H1 (cell line): Measurements from ENCODE around the gene CEP68. TPM values are rescaled to one million over a fixed set of nuclear protein-coding genes. Genes with fewer than 3 reads are reported as not detected.

Experiments
- CTCF ChIA-PET: fragments of 300-600 bp; sonication (Branson Sonifier 250); formaldehyde crosslinking; loops from one replicate; lab custom pipeline; 2021; ENCODE audit not compliant: partially characterized antibody; lab: Charles Lee
- POLR2A ChIA-PET: fragments of 300-600 bp; sonication (Branson Sonifier 250); formaldehyde crosslinking; loops from one replicate; lab custom pipeline; 2021; ENCODE audit warnings: inconsistent platforms; ENCODE audit not compliant: partially characterized antibody; lab: Charles Lee
- DNase-seq, 2 experiments: peaks; one replicate each; pipeline versions ENCODE4 v3.0.0 to v3.0.0-alpha.2; 2010 to 2022; ENCODE audit warnings: low spot score in 2 of 2, low read depth in 1 of 2, mixed read lengths in 1 of 2
- FAIRE-seq: peaks from 2 replicates; lab custom pipeline; 2011; peaks lifted over from hg19 to GRCh38; lab: Jason Lieb, UNC
- H2AFZ ChIP-seq: 2 replicates; pipeline ENCODE4 v1.8.1; 2012; ENCODE audit warnings: low read length, inconsistent platforms
- H2AK5ac ChIP-seq: 2 replicates; pipeline ENCODE4 v1.6.1; 2013; ENCODE audit warnings: low read depth, low read length
- H2BK120ac ChIP-seq: replicated peaks from 2 replicates; pipeline ENCODE3; 2013; ENCODE audit warnings: low read depth, low read length, inconsistent platforms
- H2BK12ac ChIP-seq: 2 replicates; pipeline ENCODE4 v1.6.1; 2013; ENCODE audit warnings: low read depth, low read length
- H2BK15ac ChIP-seq: 2 replicates; pipeline ENCODE4 v1.6.1; 2013; ENCODE audit warnings: low read length
- H2BK20ac ChIP-seq: 2 replicates; pipeline ENCODE4 v1.6.1; 2013; ENCODE audit warnings: low read length
- H2BK5ac ChIP-seq: 2 replicates; pipeline ENCODE4 v1.6.1; 2013; ENCODE audit warnings: low read depth, low read length
- H3K14ac ChIP-seq: 2 replicates; pipeline ENCODE4 v1.6.1; 2013; ENCODE audit warnings: inconsistent platforms; ENCODE audit not compliant: insufficient read length
- H3K18ac ChIP-seq: 2 replicates; pipeline ENCODE4 v1.6.1; 2013; ENCODE audit warnings: low read length; ENCODE audit errors: extremely low read depth
- H3K23ac ChIP-seq: 2 replicates; pipeline ENCODE4 v1.6.1; 2013; ENCODE audit warnings: inconsistent platforms; ENCODE audit not compliant: insufficient read length
- H3K23me2 ChIP-seq: 2 replicates; pipeline ENCODE4 v1.6.1; 2013; ENCODE audit warnings: low read depth, low read length
- H3K27ac ChIP-seq: 2 replicates; pipeline ENCODE4 v1.6.1; 2011; ENCODE audit warnings: low read depth, low read length, inconsistent platforms
- H3K27me3 ChIP-seq, 4 experiments: replicated peaks in 1 of 4; 1 replicate in 1 of 4; 2 replicates in 3 of 4; pipeline versions ENCODE4 v1.6.1 to v1.8.1; 2011 to 2013; ENCODE audit warnings: low read length in 3 of 4, mild to moderate bottlenecking in 3 of 4, inconsistent platforms in 2 of 4, mixed read lengths in 2 of 4, moderate library complexity in 1 of 4; ENCODE audit not compliant: control insufficient read depth in 3 of 4, insufficient read depth in 3 of 4; ENCODE audit errors: extremely low read depth in 1 of 4
- H3K36me3 ChIP-seq, 4 experiments: 2 replicates each; pipeline versions ENCODE4 v1.6.1 to v1.8.1; 2011 to 2013; ENCODE audit warnings: mild to moderate bottlenecking in 4 of 4, low read length in 3 of 4, moderate library complexity in 2 of 4, control low read depth in 1 of 4, inconsistent platforms in 1 of 4; ENCODE audit not compliant: insufficient read depth in 4 of 4, control insufficient read depth in 2 of 4
- H3K4ac ChIP-seq: replicated peaks from 2 replicates; pipeline ENCODE3; 2013; ENCODE audit warnings: low read length, low read depth, mixed read lengths, inconsistent platforms; ENCODE audit not compliant: insufficient read length
- H3K4me1 ChIP-seq, 4 experiments: replicated peaks in 1 of 4; 1 replicate in 1 of 4; 2 replicates in 3 of 4; pipeline versions ENCODE4 v1.6.1 to v1.8.1; 2011 to 2013; ENCODE audit warnings: low read length in 3 of 4, inconsistent platforms in 2 of 4, mixed read lengths in 1 of 4; ENCODE audit not compliant: insufficient read depth in 4 of 4, control insufficient read depth in 3 of 4
- H3K4me2 ChIP-seq, 2 experiments: 2 replicates each; pipeline versions ENCODE4 v1.6.1 to v1.8.1; 2011 to 2013; ENCODE audit warnings: low read depth in 2 of 2, low read length in 2 of 2, control low read depth in 1 of 2, inconsistent platforms in 1 of 2, mild to moderate bottlenecking in 1 of 2; ENCODE audit not compliant: insufficient read depth in 1 of 2
- H3K4me3 ChIP-seq, 4 experiments: fragments of 200-600, 300-600 bp in 1 of 4; sonication (generic), shearing (Covaris generic), sonication (Bioruptor Twin) in 1 of 4; 2 replicates each; pipeline versions ENCODE4 v1.5.1 to v1.8.1; 2011 to 2016; ENCODE audit warnings: low read length in 4 of 4, low read depth in 3 of 4, control low read depth in 2 of 4, inconsistent platforms in 2 of 4, mild to moderate bottlenecking in 2 of 4, mixed read lengths in 1 of 4, moderate library complexity in 1 of 4; ENCODE audit not compliant: insufficient read depth in 2 of 4; ENCODE audit errors: extremely low read depth in 1 of 4
- H3K56ac ChIP-seq: replicated peaks from 2 replicates; pipeline ENCODE3; 2013; ENCODE audit warnings: low read depth, mild to moderate bottlenecking, mixed read lengths, low read length, inconsistent platforms; ENCODE audit not compliant: insufficient read length
- H3K79me1 ChIP-seq: 2 replicates; pipeline ENCODE4 v1.6.1; 2013; ENCODE audit warnings: low read depth, low read length, control low read depth
- H3K79me2 ChIP-seq, 2 experiments: 2 replicates each; pipeline versions ENCODE4 v1.6.1 to v1.8.1; 2012 to 2013; ENCODE audit warnings: low read length in 2 of 2, mild to moderate bottlenecking in 2 of 2, inconsistent platforms in 1 of 2; ENCODE audit not compliant: insufficient read depth in 2 of 2, control insufficient read depth in 1 of 2
- H3K9ac ChIP-seq, 4 experiments: replicated peaks in 1 of 4; 1 replicate in 1 of 4; 2 replicates in 3 of 4; pipeline versions ENCODE4 v1.6.1 to v1.8.1; 2011 to 2013; ENCODE audit warnings: low read depth in 3 of 4, low read length in 3 of 4, control low read depth in 2 of 4, mild to moderate bottlenecking in 2 of 4, moderate library complexity in 2 of 4, inconsistent platforms in 1 of 4; ENCODE audit errors: extremely low read depth in 1 of 4
- H3K9me3 ChIP-seq, 2 experiments: 2 replicates each; pipeline versions ENCODE4 v1.6.1 to v1.8.1; 2012 to 2013; ENCODE audit warnings: mild to moderate bottlenecking in 2 of 2, moderate library complexity in 2 of 2, control low read depth in 1 of 2, inconsistent platforms in 1 of 2, low read depth in 1 of 2, low read length in 1 of 2, mixed read lengths in 1 of 2; ENCODE audit not compliant: insufficient read depth in 2 of 2
- H4K20me1 ChIP-seq, 2 experiments: replicated peaks in 1 of 2; 2 replicates each; pipeline versions ENCODE3 to v1.8.1; 2011 to 2013; ENCODE audit warnings: inconsistent platforms in 2 of 2, low read length in 2 of 2, mild to moderate bottlenecking in 1 of 2; ENCODE audit not compliant: insufficient read depth in 2 of 2, control insufficient read depth in 1 of 2
- H4K5ac ChIP-seq: 2 replicates; pipeline ENCODE4 v1.6.1; 2013; ENCODE audit warnings: low read length, low read depth, mixed read lengths, inconsistent platforms; ENCODE audit not compliant: insufficient read length
- H4K8ac ChIP-seq: 2 replicates; pipeline ENCODE4 v1.8.0; 2013; ENCODE audit warnings: mild to moderate bottlenecking, moderate library complexity, low read length, inconsistent platforms; ENCODE audit not compliant: insufficient read depth; ENCODE audit errors: extremely low read depth
- H4K91ac ChIP-seq: replicated peaks from 2 replicates; pipeline ENCODE3; 2013; ENCODE audit warnings: low read length, mixed read lengths, inconsistent platforms; ENCODE audit not compliant: insufficient read length
- CBX8 ChIP-seq: fragments of 300-800, 300-1000 bp; sonication (generic); IDR thresholded peaks from 2 replicates; pipeline ENCODE4 v1.7.1; 2016; ENCODE audit warnings: low read depth, low read length, borderline replicate concordance
- CTCF ChIP-seq, 3 experiments: IDR thresholded peaks; 1 replicate in 2 of 3; 2 replicates in 1 of 3; pipeline versions ENCODE4 v1.5.1 to v1.6.1; 2011; ENCODE audit warnings: low read length in 3 of 3, mild to moderate bottlenecking in 3 of 3, inconsistent platforms in 2 of 3, low read depth in 1 of 3, moderate library complexity in 1 of 3; ENCODE audit not compliant: insufficient read depth in 1 of 3; ENCODE audit errors: control extremely low read depth in 1 of 3
- EGR1 ChIP-seq: IDR thresholded peaks from 2 replicates; pipeline ENCODE4 v1.6.1; 2011; ENCODE audit warnings: low read depth, low read length, borderline replicate concordance
- HDAC6 ChIP-seq: IDR thresholded peaks from one replicate; pipeline ENCODE4 v1.7.1; 2012; ENCODE audit warnings: low read depth, mild to moderate bottlenecking, inconsistent platforms, low read length, moderate library complexity
- NRF1 ChIP-seq: IDR thresholded peaks from 2 replicates; pipeline ENCODE4 v1.6.1; 2011; ENCODE audit warnings: mild to moderate bottlenecking, low read depth, low read length, improper control_type of control experiment
- RAD21 ChIP-seq, 2 experiments: IDR thresholded peaks in 1 of 2; conservative IDR thresholded peaks in 1 of 2; 2 replicates each; pipeline ENCODE4 v1.6.1; 2011; ENCODE audit warnings: low read depth in 2 of 2, low read length in 2 of 2, improper control_type of control experiment in 1 of 2, inconsistent platforms in 1 of 2, mild to moderate bottlenecking in 1 of 2, moderate library complexity in 1 of 2
- RBBP5 ChIP-seq: IDR thresholded peaks from 2 replicates; pipeline ENCODE4 v1.7.1; 2012; ENCODE audit warnings: low read depth, mild to moderate bottlenecking, inconsistent platforms, low read length, moderate library complexity, borderline replicate concordance
- RFX5 ChIP-seq: IDR thresholded peaks from 2 replicates; pipeline ENCODE4 v1.6.1; 2011; ENCODE audit warnings: low read depth, low read length, improper control_type of control experiment, borderline replicate concordance
- USF2 ChIP-seq: IDR thresholded peaks from 2 replicates; pipeline ENCODE4 v1.6.1; 2011; ENCODE audit warnings: low read length, improper control_type of control experiment
- whole genome bisulfite sequencing, 2 experiments: shearing (Covaris generic) in 1 of 2; methylation state at CpG; one replicate each; pipeline versions ENCODE4 v1.1.6 to v1.1.7; 2013 to 2015; ENCODE audit warnings: low lambda C conversion rate in 2 of 2, mixed read lengths in 2 of 2, inconsistent platforms in 1 of 2, low coverage in 1 of 2, missing lambda C conversion rate in 1 of 2; ENCODE audit not compliant: insufficient replicate concordance in 2 of 2, insufficient coverage in 1 of 2, insufficient read length in 1 of 2; ENCODE audit errors: extremely low coverage in 1 of 2, missing lambda C conversion rate in 1 of 2; 5-methylcytosine and 5-hydroxymethylcytosine counted together
- polyA plus RNA-seq, 7 experiments: library from polyadenylated mRNA; depleted of rRNA in 3 of 7; stranded (reverse) in 5 of 7; unstranded in 2 of 7; fragments of >200 nt in 5 of 7; fragments of 200-250 nt in 2 of 7; gene quantifications; 1 replicate in 5 of 7; 2 replicates in 1 of 7; 4 replicates in 1 of 7; pipeline versions ENCODE4 v1.2.1 to v1.2.3, GENCODE V29; 2011 to 2013; ENCODE audit warnings: missing spikeins in 2 of 7, mixed read lengths in 2 of 7
- total RNA-seq: library from RNA; stranded (reverse); fragmentation: NEBNext Ultra II Directional; extraction: Animal tissue kit (Norgen Biotek cat#: 25700); gene quantifications from 2 replicates; pipeline ENCODE4 v1.2.1, GENCODE V29; 2021

Gene CEP68
- total and polyA plus RNA-seq, 2 of the 8 experiments (the other 6 are each of a cell fraction or from before 2014, with no cell fraction given), result 23.2 to 24.7 TPM

GRCh38 chr2:65113816-65114215, 57.6 kb downstream of the CEP68 start:
- Histone ChIP-seq H4K8ac (no peak overlapping the region), H3K79me1 (no peaks in the 10 kb centered on the region; the same call in 1 of the 2 replicates), H2AK5ac (no peak overlapping the region), H4K91ac (no peak overlapping the region), H3K23me2 (no peaks in the 10 kb centered on the region), H3K23ac (no peak overlapping the region), H2BK12ac (no peak overlapping the region), H3K4me1 (no peaks in the 10 kb centered on the region), H3K27me3 (no peaks in the 10 kb centered on the region), H2BK120ac (no peak overlapping the region), H3K9me3 (0 out of 4 replicates have a peak, but pooled peaks cover 0 to 2% of the 10 kb centered on the region in 2 experiments), H3K79me2 (peaks cover 26 to 92% of the 10 kb centered on the region in 2 experiments), H2AFZ (no peak overlapping the region), H3K36me3 (no peaks in the 10 kb centered on the region), H4K20me1 (peaks cover 6 to 10% of the 10 kb centered on the region in 2 experiments), H3K27ac (no peak overlapping the region), H3K4me2 (no peak overlapping the region), H3K14ac (no peak overlapping the region), H2BK20ac (no peak overlapping the region), H2BK15ac (no peak overlapping the region), H3K4ac (no peak overlapping the region), H3K56ac (no peak overlapping the region), H2BK5ac (no peak overlapping the region), H3K18ac (no peak overlapping the region), H4K5ac (no peak overlapping the region), H3K4me3 (no peak overlapping the region), H3K9ac (no peak overlapping the region)
- CTCF ChIA-PET, result interaction anchor here (1.0 to 1.6 kb wide), 3 partner anchors 31 to 73 kb away, joined by 3 to 4 read pairs (median 4); no protein-coding TSS in a partner anchor
- no peak for DNase-seq
- POLR2A ChIA-PET, result interaction anchor here (1.7 kb wide), 1 partner anchor 16 kb away, joined by 4 read pairs; the partner anchor contains the start of gene RAB1A
- TF ChIP-seq RAD21 (IDR thresholded peaks at IDR 0.05 in 1 of 2, conservative IDR thresholded peaks at IDR 0.05 in 1 of 2; ENCODE audit: low read depth in 2 of 2, low read length in 2 of 2) (no peak), RFX5 (no peak), RBBP5 (no peak), USF2 (no peak), NRF1 (no peak), EGR1 (no peak), CTCF (IDR thresholded peaks at IDR 0.05; ENCODE audit: control extremely low read depth in 1 of 3, insufficient read depth in 1 of 3, low read depth in 1 of 3, low read length in 3 of 3) (no peak), CBX8 (no peak), HDAC6 (no peak)
- FAIRE-seq, result no peak
- WGBS, 2 experiments, result 76% methylated on average over 2 of the region's 2 CpGs; no CpG with 5 or more reads in 1 of the 2 experiments
